ENCODE data around the gene KISS1R.

The KISS1R gene

DNA sequence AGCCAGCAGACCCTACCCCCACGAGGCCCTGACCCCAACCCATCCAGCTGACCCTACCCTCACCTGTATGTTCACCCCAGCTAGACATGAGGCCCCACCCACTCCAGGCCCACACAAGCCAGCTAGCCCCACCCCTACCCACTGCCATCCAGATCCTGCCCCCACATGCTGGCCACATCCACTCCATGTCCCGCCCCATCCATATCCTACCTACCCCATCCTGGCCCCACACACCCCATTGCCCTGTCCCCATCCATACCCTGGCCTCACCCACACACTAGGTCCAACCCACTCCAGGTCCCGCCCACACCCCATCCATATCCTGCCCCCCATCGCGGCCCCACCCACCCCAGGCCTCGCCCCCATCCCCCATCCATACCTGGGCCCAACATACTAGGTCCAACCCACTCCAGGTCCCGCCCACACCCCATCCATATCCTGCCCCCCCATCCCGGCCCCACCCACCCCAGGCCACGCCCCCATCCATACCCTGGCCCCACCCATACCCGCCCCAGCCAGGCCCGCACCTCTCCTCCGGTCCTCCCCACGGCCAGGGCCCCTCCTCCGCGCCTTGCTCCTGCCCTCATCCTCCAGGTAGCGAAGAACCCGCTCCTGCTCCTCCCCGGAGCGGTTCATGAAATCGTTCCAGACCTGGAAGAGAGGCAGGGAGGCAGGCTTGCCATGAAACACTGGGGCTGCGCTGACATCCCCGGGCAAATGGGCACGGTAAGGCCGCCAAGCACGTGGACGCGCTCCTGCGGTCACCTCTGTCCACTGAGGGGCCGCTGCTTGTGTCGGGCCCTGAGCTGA is 16.6 kb upstream of the KISS1R start:
- DNase-seq, result peak; percentile 53 to 63

DNA sequence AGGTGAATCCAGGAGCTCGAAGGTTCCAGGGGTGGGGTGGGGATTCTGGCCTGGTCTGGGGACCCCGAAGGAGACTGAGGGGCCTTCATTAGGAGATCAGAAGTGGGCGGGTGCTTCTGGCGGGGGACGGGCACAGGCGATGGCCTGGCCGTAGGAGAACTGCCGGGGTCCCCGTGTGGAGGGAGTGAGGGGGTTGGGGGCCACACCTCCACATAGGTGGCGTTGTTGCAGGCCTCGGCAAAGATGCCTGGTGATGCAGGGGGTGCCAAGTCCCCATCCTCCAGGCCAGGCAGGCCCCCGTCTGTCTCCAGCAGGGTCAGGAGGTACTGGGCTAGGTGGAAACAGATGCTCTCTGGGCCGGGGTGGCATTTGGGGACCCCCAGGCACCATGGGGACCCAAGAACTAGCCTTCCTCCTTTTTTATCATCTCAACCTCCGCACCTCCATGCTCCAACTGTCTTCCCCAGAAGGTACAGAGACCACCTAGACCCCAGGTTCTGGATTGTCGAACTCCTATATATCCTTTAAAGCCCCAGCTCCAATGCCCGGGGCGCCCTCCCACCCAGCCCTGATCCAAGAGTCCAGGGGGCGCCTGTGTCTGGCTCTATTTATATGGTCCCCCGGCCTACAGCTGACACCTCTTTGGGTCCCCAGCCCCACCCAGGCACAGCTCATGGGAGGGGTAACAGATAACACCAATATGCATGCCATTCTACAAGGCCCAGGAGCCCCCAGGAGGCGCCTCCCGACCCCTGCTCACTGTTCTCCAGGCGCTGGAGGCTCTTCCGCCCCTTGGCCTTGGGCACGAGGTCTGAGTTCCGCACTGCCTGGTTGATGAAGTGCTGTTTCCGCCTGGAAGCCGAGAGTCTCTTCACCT is 15.7 kb upstream of the KISS1R start:
- no peak for DNase-seq

DNA sequence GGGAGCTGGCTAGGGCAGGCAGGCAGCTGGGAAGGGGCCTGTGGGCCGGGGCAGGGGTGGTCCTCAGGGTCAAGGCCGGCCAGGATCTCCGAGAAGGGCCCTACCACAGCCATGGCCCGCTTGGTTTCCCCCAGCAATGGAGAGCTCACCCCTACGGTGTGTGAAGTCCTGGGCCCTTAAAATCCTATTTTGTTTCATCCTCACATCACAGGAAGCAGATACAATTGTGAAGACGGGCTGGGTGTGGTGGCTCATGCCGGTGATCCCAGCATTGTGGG is 15.1 kb upstream of the KISS1R start:
- DNase-seq, result no peak

GRCh38 chr19:902446-903226 is 14.5 kb upstream of the KISS1R start:
- DNase-seq, result no peak

DNA sequence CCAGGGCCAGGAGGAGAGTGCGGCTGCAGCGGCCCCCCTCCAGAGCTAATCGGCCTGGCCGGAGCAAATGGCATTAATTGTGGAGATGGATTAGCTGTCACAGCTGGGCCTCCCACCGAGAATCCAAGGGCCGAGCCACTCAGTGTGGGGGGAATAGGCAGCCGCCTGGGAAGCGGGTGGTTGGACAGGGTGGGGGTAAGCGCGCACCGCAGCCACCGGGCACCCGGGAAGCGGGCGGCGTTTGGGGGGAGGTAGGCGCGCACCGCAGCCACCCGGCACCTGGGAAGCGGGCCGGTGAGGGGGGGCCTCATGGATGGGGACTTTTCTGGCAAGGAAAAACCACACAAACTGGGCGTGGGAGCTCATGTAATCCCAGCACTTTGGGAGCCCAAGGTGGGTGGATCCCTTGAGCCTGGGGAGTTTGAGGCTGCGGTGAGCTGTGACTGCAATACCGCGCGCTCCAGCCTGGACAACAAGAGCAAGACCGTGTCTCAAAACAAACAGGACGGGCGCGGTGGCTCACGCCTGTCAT is 13.8 kb upstream of the KISS1R start:
- no peak for DNase-seq

- no peak for DNase-seq
These were observed 12.6 kb upstream of the KISS1R start for GRCh38 chr19:904545-904944.

GRCh38 chr19:906480-906879 is 10.7 kb upstream of the KISS1R start:
- DNase-seq, result peak in 1 of 2 donors; percentile 54

GRCh38 chr19:907183-907853 is 9.8 kb upstream of the KISS1R start:
- peak in 1 of 2 donors; percentile 73 for DNase-seq

GRCh38 chr19:911197-912033 is 5.7 kb upstream of the KISS1R start:
- DNase-seq, result no peak

DNA sequence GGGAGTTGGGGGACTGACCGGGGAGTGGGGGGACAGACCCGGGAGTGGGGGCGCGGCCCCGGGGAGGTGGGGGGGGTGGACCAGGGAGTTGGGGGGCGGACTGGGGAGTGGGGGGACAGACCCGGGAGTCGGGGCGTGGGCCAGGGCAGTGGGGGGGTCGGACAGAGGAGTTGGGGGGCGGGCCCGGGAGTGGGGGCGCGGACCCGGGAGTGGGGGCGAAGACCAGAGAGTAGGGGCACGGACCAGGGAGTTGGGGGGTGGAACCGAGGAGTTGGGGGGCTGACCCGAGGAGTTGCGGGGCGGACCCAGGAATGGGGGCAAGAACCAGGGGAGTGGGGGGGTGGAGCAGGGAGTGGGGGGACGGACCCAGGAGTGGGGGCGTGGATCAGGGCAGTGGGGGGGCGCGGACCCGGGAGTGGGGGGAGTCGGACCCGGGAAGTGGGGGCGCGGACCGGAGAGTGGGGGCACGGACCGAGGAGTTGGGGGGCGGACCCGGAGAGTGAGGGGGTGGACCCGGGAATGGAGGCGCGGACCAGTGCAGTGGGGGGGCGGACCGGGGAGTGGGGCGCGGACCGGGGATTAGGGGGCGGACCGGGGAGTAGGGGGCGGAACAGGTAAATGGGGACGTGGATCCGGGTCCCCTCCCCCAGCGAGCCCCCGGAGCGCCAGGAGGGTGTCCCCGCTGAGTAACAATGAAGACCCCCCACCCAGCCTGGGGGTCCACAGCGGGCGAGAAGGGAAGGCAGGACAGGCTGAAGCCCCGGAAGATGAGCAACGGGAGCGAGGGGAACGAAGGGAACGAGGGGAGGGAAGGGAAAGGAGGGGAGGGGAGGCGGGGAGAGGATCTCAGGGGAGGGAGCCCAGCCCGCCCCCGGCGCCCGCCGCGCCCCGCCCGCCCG is 4.7 kb upstream of the KISS1R start:
- DNase-seq, result peak in 1 of 2 donors; percentile 44

DNA sequence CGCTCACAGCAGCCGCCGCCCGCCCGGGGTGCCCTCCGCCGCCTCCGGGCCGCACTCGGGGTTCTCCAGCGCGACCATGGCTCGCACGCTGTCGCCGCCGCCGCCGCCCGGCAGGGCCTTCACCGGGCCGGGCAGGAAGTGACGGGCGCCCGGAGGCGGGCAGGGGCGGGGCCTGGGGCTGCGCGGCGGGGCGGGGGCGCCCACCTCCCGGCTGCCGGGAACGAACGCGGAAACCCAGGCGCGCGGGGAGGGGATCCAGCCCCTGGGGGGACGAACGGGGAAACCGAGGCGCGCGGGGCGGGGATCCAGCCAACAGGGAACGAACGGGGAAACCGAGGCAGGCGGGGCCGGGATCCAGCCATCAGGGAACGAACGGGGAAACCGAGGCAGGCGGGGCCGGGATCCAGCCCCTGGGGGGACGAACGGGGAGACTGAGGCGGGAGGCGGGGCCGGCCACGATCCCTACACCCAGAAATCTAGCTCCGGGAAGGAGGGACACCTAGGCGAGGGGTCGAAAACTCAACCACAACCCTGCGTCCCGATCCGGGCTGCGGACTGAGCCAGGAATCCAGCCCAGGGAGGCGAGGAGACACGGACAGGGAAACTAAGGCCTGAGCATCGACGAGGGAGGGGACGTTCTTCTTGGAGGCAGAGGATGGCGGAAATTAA is 3.9 kb upstream of the KISS1R start, which contains the start of gene R3HDM4:
TSS of gene R3HDM4 (minus strand) at position 140 of the 669 bp plus-strand sequence. CDS start at position 78, 62 bp downstream.
- peak; percentile 82 to 87 for DNase-seq

GRCh38 chr19:916645-917322 is 349 bp upstream of the KISS1R start:
- DNase-seq, result no peak

DNA sequence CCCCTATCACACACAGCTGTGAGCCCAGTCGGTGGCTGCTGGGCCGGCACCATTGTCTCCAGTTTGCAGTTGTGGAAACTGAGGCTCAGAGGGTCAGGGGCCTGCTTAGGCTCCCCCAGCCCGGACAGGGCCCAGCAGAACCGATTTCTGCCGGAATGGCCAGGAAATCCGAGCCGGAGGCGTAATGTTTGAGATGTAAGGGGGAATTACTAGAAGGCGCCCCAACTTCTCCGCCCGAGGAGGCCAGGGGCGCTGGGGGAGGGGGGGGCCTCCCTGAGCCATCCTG is 962 bp downstream of the KISS1R start:
- DNase-seq, result no peak

DNA sequence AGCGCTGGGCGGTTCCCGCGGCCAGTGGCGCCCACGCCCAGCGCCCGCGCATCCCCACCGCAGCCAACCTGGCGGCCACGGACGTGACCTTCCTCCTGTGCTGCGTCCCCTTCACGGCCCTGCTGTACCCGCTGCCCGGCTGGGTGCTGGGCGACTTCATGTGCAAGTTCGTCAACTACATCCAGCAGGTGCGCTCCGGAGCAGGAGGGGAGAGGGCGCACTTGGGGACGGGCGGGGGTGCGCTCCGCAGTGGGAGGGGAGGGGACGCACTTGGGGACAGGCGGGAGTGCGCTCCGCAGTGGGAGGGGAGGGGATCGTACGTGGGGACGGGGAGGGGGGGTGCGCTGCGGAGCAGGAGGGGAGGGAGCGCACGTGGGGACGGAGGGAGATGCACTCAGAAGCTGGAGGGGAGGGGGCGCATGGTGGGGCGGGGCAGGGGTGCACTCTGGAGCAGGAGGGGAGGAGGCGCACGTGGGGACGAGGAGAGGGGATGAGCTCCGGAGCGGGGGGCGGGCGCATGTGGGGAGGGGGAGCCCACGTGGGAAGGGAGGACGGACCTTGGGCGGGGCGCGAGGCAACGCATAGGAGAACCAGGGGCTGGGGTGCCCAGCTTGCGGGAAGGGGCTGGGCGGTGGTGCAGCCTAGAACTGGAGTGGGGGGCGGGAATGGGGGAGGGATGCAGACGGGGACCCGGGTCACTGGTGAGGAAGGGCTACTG is 1.5 kb downstream of the KISS1R start:
- DNase-seq, result no peak

DNA sequence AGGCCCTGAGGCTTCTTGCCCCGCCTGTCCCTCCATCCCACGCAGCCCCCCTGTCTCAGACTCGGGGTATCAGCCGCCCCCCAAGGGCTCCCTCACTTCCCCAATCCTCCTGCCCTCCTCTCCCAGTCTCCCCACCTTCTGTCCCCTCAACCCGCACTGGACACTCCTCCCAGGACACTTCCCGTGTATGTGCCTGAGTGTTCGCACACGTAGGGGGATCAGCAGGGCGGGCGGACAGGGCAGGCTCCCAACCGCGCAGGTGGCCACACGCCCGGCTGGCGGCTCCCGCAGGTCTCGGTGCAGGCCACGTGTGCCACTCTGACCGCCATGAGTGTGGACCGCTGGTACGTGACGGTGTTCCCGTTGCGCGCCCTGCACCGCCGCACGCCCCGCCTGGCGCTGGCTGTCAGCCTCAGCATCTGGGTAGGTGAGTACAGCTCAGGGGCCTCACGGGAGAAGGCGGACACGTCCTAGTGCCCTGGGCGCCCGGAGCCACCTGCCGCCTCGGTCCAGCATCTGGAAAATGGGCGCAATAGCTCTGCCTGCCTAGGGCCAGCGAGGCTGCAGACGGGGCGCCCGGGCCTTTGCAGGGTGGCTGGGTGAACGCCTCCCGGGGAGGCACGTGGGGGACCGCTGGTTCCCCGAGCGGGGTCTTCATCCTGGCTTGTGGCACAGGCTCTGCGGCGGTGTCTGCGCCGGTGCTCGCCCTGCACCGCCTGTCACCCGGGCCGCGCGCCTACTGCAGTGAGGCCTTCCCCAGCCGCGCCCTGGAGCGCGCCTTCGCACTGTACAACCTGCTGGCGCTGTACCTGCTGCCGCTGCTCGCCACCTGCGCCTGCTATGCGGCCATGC is 2.3 kb downstream of the KISS1R start:
- DNase-seq, result no peak

DNA sequence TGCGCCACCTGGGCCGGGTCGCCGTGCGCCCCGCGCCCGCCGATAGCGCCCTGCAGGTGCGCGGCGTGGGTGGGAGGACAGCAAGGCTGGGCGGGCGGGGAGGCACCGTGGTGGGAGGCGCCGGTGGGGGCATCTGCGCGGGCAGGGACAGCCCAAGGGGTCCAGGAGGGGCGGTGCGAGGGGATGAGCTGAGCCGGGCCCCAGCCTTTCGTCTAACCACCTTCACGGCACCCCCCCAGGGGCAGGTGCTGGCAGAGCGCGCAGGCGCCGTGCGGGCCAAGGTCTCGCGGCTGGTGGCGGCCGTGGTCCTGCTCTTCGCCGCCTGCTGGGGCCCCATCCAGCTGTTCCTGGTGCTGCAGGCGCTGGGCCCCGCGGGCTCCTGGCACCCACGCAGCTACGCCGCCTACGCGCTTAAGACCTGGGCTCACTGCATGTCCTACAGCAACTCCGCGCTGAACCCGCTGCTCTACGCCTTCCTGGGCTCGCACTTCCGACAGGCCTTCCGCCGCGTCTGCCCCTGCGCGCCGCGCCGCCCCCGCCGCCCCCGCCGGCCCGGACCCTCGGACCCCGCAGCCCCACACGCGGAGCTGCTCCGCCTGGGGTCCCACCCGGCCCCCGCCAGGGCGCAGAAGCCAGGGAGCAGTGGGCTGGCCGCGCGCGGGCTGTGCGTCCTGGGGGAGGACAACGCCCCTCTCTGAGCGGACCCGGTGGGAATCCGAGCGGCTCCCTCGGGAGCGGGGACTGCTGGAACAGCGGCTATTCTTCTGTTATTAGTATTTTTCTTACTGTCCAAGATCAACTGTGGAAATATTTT is 3.1 kb downstream of the KISS1R start:
- DNase-seq, result peak; percentile 79

DNA sequence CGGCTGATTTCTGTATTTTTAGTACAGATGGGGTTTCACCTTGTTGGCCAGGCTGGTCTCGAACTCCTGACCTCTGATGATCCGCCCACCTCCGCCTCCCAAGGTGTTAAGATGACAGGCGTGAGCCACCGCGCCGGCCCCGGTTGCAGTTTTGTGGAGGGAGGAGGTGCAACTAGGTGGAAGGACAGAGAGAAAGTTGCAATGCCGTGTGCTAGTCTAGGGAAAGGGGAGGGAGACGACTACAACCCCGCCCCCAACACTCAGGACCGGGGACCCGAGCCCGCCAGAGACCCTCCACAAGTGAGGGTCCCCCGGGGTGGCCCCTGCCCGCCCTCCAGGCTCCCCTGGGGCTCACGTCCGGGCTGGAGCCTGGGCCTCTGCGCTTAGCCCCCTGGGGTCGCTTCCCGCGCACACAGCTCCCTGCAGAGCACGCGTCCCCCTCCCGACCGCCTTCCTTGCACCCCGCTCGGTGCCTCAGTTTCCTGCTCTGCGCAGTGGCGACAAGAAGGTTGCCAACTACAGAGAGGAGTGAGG is 7.5 kb downstream of the KISS1R start:
- no peak for DNase-seq

Data from CD4-positive, alpha-beta T cell treated with Interleukin-4 for 1 hour (primary cell).